Measurements from ENCODE around the gene SLC6A7. TPM values are rescaled to one million over a fixed set of nuclear protein-coding genes. Genes with fewer than 3 reads are reported as not detected.

Gene SLC6A7
- total and polyA plus RNA-seq, 12 donors, result not detected

- WGBS, 4 donors, result 81 to 93% (median 83%) methylated on average over 6 to 12 of the region's 12 CpGs
- Histone ChIP-seq H3K27me3 (no peaks in the 10 kb centered on the region), H3K27ac (no peak overlapping the region), H3K4me3 (no peak overlapping the region), H3K36me3 (replicated peaks in 1 of 2) (no peaks in the 10 kb centered on the region), H3K9me3 (replicated peaks in 1 of 3) (no peaks in the 10 kb centered on the region), H3K4me1 (replicated peaks in 1 of 2) (no peaks in the 10 kb centered on the region)
- TF ChIP-seq POLR2A (IDR thresholded peaks at IDR 0.05) (no peak), CTCF (IDR thresholded peaks at IDR 0.05) (no peak)
- DNase-seq, result no peak
- intact Hi-C loops (cut with DNase I), result no loop called here
Observed at GRCh38 chr5:150256410-150257064, 66.7 kb downstream of the SLC6A7 start.

GRCh38 chr5:150257424-150257823 lies 67.6 kb downstream of the SLC6A7 start:
- Histone ChIP-seq H3K4me1 (replicated peaks in 1 of 2) (no peaks in the 10 kb centered on the region), H3K27me3 (no peaks in the 10 kb centered on the region), H3K9me3 (replicated peaks in 1 of 3) (no peaks in the 10 kb centered on the region), H3K27ac (no peak overlapping the region), H3K36me3 (replicated peaks in 1 of 2) (no peaks in the 10 kb centered on the region), H3K4me3 (no peak overlapping the region)
- WGBS, 4 donors, result 86 to 89% (median 88%) methylated on average over 6 to 11 of the region's 11 CpGs
- no peak for TF ChIP-seq POLR2A (IDR thresholded peaks at IDR 0.05)
- no peak for TF ChIP-seq CTCF (IDR thresholded peaks at IDR 0.05)
- DNase-seq, result no peak
- intact Hi-C loops (cut with DNase I), result no loop called here

GRCh38 chr5:150258130-150258529 lies 68.3 kb downstream of the SLC6A7 start:
- intact Hi-C loops (cut with DNase I), result no loop called here

More at GRCh38 chr5:150258130-150258529, 68.3 kb downstream of the SLC6A7 start:
- TF ChIP-seq POLR2A (IDR thresholded peaks at IDR 0.05) (no peak), CTCF (IDR thresholded peaks at IDR 0.05) (no peak)
- Histone ChIP-seq H3K9me3 (replicated peaks in 1 of 3) (no peaks in the 10 kb centered on the region), H3K27ac (no peak overlapping the region), H3K4me1 (replicated peaks in 1 of 2) (no peaks in the 10 kb centered on the region), H3K36me3 (replicated peaks in 1 of 2) (no peaks in the 10 kb centered on the region), H3K4me3 (no peak overlapping the region), H3K27me3 (no peaks in the 10 kb centered on the region)
- DNase-seq, result no peak
- 73 to 89% (median 81%) methylated on average over 6 of the region's 6 CpGs for WGBS, 4 donors

Other genes with a start within 250 kb of the SLC6A7 start
- 1 to 10 TPM in 2 of 9 donors, under 1 TPM in 7; 0.14 to 1.6 (median 0.80) TPM for gene PDE6A, start 245.3 kb upstream of the SLC6A7 start, total RNA-seq
- 1 to 10 TPM in 1 of 3 donors, under 1 TPM in 2; 0.81 to 1.5 (median 0.97) TPM for gene PDE6A, start 245.3 kb upstream of the SLC6A7 start, polyA plus RNA-seq
- 100 to 1,000 TPM in 2 of 9 donors, 10 to 100 TPM in 7; 28.3 to 228 (median 50.9) TPM for gene SLC26A2, start 229.3 kb upstream of the SLC6A7 start, total RNA-seq
- 100 to 1,000 TPM in 1 of 3 donors, 10 to 100 TPM in 1, 1 to 10 TPM in 1; 7.2 to 124 (median 13.4) TPM for gene SLC26A2, start 229.3 kb upstream of the SLC6A7 start, polyA plus RNA-seq
- 1 to 10 TPM; 5.4 to 9.9 (median 7.9) TPM for gene TIGD6, start 189.4 kb upstream of the SLC6A7 start, total RNA-seq
- 10 to 100 TPM in 1 of 3 donors, 1 to 10 TPM in 2; 7.4 to 10.5 (median 8.5) TPM for gene TIGD6, start 189.4 kb upstream of the SLC6A7 start, polyA plus RNA-seq
- 10 to 100 TPM; 29.6 to 53.1 (median 33.2) TPM for gene HMGXB3, start 189.3 kb upstream of the SLC6A7 start, total RNA-seq
- 10 to 100 TPM; 22.8 to 56.5 (median 48.9) TPM for gene HMGXB3, start 189.3 kb upstream of the SLC6A7 start, polyA plus RNA-seq
- 100 to 1,000 TPM in 2 of 9 donors, 10 to 100 TPM in 6, 1 to 10 TPM in 1; 4.6 to 165 (median 92.4) TPM for gene CSF1R, start 103.5 kb upstream of the SLC6A7 start, total RNA-seq
- 10 to 100 TPM; 17.9 to 20.0 (median 19.0) TPM for gene CSF1R, start 103.5 kb upstream of the SLC6A7 start, polyA plus RNA-seq
- gene PDGFRB, start 34.2 kb upstream of the SLC6A7 start, total RNA-seq, result 100 to 1,000 TPM in 1 of 9 donors, 10 to 100 TPM in 8; 34.3 to 188 (median 77.6) TPM
- gene PDGFRB, start 34.2 kb upstream of the SLC6A7 start, polyA plus RNA-seq, result 10 to 100 TPM; 21.3 to 55.7 (median 37.2) TPM
- gene CDX1, start 23.3 kb upstream of the SLC6A7 start, total RNA-seq, result under 1 TPM in 3 of 9 donors, not detected in 6; 0.11 to 0.32 (median 0.23) TPM
- gene CDX1, start 23.3 kb upstream of the SLC6A7 start, polyA plus RNA-seq, result under 1 TPM in 2 of 3 donors, not detected in 1; 0.17 to 0.24 TPM
- gene CAMK2A, start 99.7 kb downstream of the SLC6A7 start, total RNA-seq, result 1 to 10 TPM in 1 of 9 donors, under 1 TPM in 5, not detected in 3; 0.23 to 1.3 (median 0.54) TPM
- gene CAMK2A, start 99.7 kb downstream of the SLC6A7 start, polyA plus RNA-seq, result under 1 TPM; 0.51 to 0.79 (median 0.64) TPM
- under 1 TPM in 8 of 9 donors, not detected in 1; 0.12 to 0.96 (median 0.52) TPM for gene ARSI, start 112.8 kb downstream of the SLC6A7 start, total RNA-seq
- gene ARSI, start 112.8 kb downstream of the SLC6A7 start, polyA plus RNA-seq, result under 1 TPM in 2 of 3 donors, not detected in 1; 0.13 to 0.27 TPM
- gene TCOF1, start 167.6 kb downstream of the SLC6A7 start, total RNA-seq, result 10 to 100 TPM; 12.6 to 25.8 (median 20.7) TPM
- gene TCOF1, start 167.6 kb downstream of the SLC6A7 start, polyA plus RNA-seq, result 10 to 100 TPM; 16.6 to 30.3 (median 22.1) TPM
- 1,000 to 10,000 TPM in 6 of 9 donors, 100 to 1,000 TPM in 2, 10 to 100 TPM in 1; 71.4 to 3,185 (median 2,215) TPM for gene CD74, start 222.8 kb downstream of the SLC6A7 start, total RNA-seq
- 100 to 1,000 TPM; 719 to 852 (median 838) TPM for gene CD74, start 222.8 kb downstream of the SLC6A7 start, polyA plus RNA-seq